SJCRH30 (cell line): ENCODE measurements around the gene TRIM25. TPM values are rescaled to one million over a fixed set of nuclear protein-coding genes. Genes with fewer than 3 reads are reported as not detected.

Experiments used
- DNase-seq, 2 experiments: peaks; one replicate each; pipeline ENCODE4 v3.0.0-alpha.2; 2015 to 2020
- H3K27ac ChIP-seq: fragments of 250-450 bp; sonication (Bioruptor Pico); 2 replicates; pipeline ENCODE4 v1.5.1; 2020; ENCODE audit warnings: mild to moderate bottlenecking, moderate library complexity
- H3K27me3 ChIP-seq: fragments of 250-450 bp; sonication (Bioruptor Pico); 2 replicates; pipeline ENCODE4 v1.5.1; 2020; ENCODE audit warnings: mild to moderate bottlenecking, moderate library complexity
- H3K36me3 ChIP-seq: fragments of 250-450 bp; sonication (Bioruptor Pico); 2 replicates; pipeline ENCODE4 v1.5.1; 2020; ENCODE audit warnings: mild to moderate bottlenecking, moderate library complexity
- H3K4me1 ChIP-seq: fragments of 250-450 bp; sonication (Bioruptor Pico); 2 replicates; pipeline ENCODE4 v1.5.1; 2020; ENCODE audit warnings: mild to moderate bottlenecking, moderate library complexity
- H3K4me3 ChIP-seq: fragments of 250-450 bp; sonication (Bioruptor Pico); 2 replicates; pipeline ENCODE4 v1.5.1; 2020; ENCODE audit warnings: mild to moderate bottlenecking, moderate library complexity
- H3K9me3 ChIP-seq: fragments of 250-450 bp; sonication (Bioruptor Pico); replicated peaks from 2 replicates; pipeline ENCODE4 v1.5.1; 2020; ENCODE audit warnings: mild to moderate bottlenecking, moderate library complexity
- total RNA-seq: library from RNA; depleted of rRNA; stranded (reverse); fragments of >200 nt; shearing (Covaris generic); gene quantifications from 2 replicates; pipeline ENCODE4 v1.2.3, GENCODE V29; 2014

TRIM25 gene
- total RNA-seq, 1 experiment from 2014 or later, result 2.7 TPM

DNA sequence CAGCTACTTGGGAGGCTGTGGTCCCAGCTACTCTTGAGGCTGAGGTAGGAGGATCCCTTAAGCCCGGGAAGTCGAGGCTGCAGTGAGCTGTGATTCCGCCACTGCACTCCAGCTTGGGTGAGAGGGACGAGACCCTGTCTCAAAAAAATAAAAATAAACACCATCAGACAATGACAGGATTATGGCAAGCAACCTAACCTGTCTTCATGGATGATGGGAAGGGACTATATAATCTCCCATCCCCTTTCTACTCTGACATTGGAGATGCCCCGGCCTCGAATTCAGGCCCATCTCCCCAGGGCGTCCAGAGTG is 893 bp downstream of the TRIM25 start:
- no peak overlapping the region for H3K27ac ChIP-seq
- DNase-seq, result no peak

DNA sequence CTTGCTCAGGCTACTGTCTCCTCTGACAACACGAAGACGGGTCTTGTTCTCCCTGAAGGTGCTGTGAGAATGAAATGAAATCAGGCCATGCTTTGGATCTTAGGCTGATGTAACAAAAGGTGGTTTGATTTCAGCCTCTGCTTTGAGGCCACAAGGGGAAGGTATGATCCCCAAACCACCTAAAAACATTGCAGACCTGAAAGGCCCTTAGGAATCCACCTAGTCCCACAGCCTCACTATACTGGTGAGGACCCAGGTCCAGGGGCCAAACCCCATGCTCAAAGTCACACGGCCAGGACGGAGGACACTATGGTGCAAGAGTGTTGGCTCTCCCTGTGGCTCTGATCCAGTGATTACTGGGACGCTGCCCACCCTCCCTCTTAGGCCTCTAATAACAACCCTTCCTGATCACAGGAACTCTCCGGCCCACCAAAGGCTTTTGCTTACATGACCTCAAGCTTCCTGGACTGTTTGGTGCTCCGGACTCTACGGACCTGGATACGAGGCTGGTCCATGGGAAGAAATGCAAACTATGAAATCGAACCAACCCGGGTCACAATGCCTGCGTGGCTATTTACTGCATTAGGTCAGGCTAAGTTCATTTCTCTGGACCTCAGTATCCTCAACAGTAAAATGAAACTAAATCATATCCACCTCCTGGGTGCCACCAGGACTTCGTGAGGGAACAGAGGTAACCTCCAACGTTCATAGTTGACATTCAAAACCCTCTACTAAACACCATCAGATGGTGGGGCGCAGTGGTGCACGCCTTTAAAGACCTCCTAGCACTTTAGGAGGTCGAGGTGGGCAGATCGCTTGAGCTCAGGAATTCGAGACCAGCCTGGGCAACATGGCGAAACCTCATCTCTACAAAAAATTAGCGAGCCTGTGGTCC is 1.5 kb downstream of the TRIM25 start:
- no peaks in the 10 kb centered on the region for H3K27me3 ChIP-seq
- peaks cover 18% of the 10 kb centered on the region for H3K4me1 ChIP-seq
- H3K27ac ChIP-seq, result no peak overlapping the region
- H3K9me3 ChIP-seq, result no peaks in the 10 kb centered on the region
- DNase-seq, result no peak
- no peaks in the 10 kb centered on the region for H3K36me3 ChIP-seq
- no peak overlapping the region for H3K4me3 ChIP-seq

More for the DNA sequence above, 893 bp downstream of the TRIM25 start:
- H3K4me3 ChIP-seq, result peak overlapping the region; percentile 62; the same call in 1 of the 2 replicates
- H3K9me3 ChIP-seq, result peaks cover 5% of the 10 kb centered on the region; the same call in 1 of the 2 replicates
- peaks cover 18% of the 10 kb centered on the region for H3K4me1 ChIP-seq
- no peaks in the 10 kb centered on the region for H3K36me3 ChIP-seq
- H3K27me3 ChIP-seq, result no peaks in the 10 kb centered on the region

DNA sequence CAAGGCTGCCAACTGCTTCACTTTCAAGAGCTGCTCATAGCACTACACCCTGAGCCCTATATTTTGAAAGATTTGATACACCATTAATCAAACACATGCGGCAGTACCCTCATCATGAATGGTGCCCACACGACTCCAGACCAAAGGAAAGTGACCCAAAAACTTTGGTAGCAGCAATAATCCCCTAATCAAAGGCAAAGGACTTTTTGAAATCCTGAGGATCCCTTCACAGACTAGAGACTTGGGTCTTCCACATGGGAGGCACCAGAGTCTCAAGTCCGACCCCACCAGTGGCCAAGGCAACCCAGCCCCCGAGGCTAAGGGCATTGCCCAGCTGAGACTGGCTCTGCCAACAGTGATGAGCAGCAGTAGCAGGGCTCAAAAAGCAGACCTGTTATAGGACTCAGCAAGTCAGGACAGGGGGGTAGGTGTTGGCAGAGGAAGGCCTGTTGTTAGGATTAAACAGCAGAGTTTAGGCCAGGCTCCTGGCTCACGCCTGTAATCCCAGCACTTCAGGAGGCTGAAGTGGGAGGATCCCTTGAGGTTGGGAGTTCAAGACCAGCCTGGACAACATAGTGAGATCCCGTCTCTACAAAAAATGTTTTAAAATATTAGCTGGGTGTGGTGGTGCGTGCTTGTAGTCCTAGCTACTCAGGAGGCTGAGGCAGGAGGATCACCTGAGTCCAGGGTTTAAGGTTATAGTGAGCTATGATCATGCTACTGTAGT is 3.2 kb downstream of the TRIM25 start:
- no peaks in the 10 kb centered on the region for H3K9me3 ChIP-seq
- H3K4me1 ChIP-seq, result peaks cover 10% of the 10 kb centered on the region
- no peak overlapping the region for H3K4me3 ChIP-seq
- H3K36me3 ChIP-seq, result no peaks in the 10 kb centered on the region
- H3K27ac ChIP-seq, result no peak overlapping the region
- no peak for DNase-seq
- H3K27me3 ChIP-seq, result no peaks in the 10 kb centered on the region

DNA sequence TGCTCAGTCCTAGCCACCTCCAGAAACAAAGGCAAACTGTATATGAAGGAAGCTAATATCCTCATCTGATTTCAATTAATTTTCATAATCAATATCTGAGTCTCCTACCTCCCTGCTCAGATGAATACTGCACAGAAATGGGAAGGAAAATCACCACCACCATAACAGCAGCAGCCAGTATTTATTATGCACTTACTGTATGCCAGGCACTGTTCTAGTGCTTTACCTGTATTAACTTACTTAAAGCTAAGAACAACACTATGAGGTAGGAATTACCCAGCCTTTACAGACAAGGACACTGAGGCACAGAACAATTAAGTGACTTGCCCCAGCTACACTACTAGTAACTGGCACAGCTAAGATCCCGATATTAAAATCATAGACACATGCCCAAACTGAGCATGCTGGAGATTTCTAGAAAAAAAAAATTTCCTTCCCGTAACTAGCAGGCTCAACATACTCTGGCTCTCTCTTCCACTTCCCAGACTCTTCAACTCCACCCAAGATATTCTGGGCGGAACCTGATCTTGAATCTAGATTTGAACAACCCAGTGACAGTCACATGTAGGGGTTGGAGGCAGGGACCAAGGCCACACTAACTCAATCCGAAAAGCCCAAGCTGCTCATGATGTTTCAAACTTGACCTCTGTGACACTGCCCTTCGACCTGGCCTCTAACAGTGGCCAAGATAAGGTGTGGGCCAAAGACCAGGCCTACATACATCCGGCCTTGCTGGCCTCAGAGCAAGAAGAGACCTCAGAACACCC is 3.9 kb downstream of the TRIM25 start:
- Histone ChIP-seq H3K27ac (no peak overlapping the region), H3K27me3 (no peaks in the 10 kb centered on the region), H3K4me1 (peaks cover 2% of the 10 kb centered on the region; the same call in 1 of the 2 replicates), H3K36me3 (no peaks in the 10 kb centered on the region), H3K4me3 (no peak overlapping the region), H3K9me3 (no peaks in the 10 kb centered on the region)
- DNase-seq, result no peak

DNA sequence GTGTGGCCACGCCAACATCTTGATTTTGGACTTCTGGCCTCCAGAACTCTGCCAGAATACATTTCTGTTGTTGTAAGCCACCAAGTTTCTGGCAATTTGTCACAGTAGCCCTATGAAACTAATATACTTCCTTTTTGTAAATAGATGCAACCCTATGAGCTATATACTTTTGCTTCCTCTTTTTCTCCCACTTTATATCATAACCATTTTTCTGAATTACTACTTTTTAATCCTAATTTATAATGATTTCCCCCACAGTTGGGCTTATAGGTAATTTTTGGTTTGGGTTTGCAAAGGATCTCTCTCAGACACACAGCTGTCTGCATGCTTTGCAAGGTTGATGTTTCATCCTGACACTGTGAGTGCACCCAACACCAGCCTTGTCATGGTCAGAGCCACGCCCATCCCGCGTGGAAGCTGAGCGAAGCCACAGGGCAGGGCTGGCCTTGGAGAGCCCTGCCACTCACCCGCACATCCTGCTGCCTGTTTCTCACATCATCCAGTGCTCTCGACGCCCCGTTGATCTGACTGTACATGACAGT is 5.8 kb downstream of the TRIM25 start:
- H3K4me3 ChIP-seq, result no peak overlapping the region
- no peaks in the 10 kb centered on the region for H3K36me3 ChIP-seq
- DNase-seq, result no peak
- no peaks in the 10 kb centered on the region for H3K27me3 ChIP-seq
- no peaks in the 10 kb centered on the region for H3K9me3 ChIP-seq
- no peak overlapping the region for H3K27ac ChIP-seq
- H3K4me1 ChIP-seq, result no peaks in the 10 kb centered on the region; the same call in 1 of the 2 replicates

DNA sequence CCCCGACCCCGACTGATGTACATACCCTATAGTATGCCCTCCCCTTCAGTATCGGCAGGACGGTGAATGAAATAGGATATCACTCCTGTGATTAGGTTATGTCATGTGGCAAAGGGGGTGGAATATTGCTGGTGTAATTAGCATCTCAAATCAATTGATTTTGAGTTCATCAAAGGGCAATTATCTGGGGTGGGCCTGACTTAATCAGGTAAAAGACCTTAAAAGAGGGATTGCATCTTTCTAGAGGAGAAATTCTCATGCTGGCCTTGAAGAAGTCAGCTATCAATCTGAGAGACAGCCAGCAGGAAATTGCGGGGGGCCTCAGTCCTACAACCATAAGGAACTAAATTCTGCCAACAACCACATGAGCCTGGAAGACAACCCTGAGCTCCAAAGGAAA is 10.3 kb downstream of the TRIM25 start:
- Histone ChIP-seq H3K9me3 (no peaks in the 10 kb centered on the region), H3K27ac (no peak overlapping the region), H3K4me1 (no peaks in the 10 kb centered on the region; the same call in none of the 2 replicates), H3K4me3 (no peak overlapping the region), H3K27me3 (no peaks in the 10 kb centered on the region), H3K36me3 (no peaks in the 10 kb centered on the region)
- no peak for DNase-seq

DNA sequence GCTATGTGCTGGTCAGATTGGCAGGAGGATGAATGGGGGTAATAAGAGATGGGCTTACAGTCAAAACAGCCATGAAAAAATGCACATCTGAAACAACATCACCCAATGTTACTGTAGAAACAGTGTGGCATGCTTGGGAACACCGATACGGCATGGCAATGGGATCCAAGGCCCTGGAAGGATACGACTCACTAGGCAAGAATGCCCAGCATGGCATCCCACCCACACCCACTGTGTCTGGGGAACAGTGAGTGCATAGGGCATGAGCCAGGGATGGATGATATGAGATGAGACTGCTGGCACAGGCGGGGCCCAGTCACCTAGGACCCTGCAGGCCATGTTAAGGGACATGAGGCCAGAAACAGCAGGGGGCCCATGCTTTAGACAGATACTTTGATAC is 11.5 kb downstream of the TRIM25 start:
- H3K9me3 ChIP-seq, result no peaks in the 10 kb centered on the region
- no peaks in the 10 kb centered on the region; the same call in 1 of the 2 replicates for H3K4me1 ChIP-seq
- H3K4me3 ChIP-seq, result no peak overlapping the region
- H3K36me3 ChIP-seq, result no peaks in the 10 kb centered on the region
- H3K27ac ChIP-seq, result 0 out of 2 replicates have a peak overlapping the region, but pooled peaks have one; percentile 12
- DNase-seq, result peak in 1 of 2 experiments; percentile 16
- H3K27me3 ChIP-seq, result no peaks in the 10 kb centered on the region

DNA sequence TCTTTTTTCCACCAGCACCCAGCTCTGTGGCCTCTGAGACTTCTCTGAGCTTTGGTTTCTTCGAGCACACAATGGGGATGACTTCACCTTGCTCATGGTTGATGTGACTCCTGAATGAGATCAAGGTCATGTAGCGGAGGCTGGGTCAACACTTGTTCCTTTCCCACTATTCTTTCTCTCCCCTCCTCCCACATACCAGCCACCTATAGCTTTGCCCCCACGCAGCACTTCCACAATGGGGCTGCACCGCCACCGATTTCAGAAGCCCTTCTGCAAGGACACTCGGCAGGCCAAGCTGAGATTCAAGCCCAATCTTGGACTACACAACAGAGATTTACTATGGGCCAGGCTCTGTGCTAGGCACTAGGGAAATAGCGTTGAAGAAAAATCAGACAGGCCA is 14.4 kb downstream of the TRIM25 start:
- no peak for DNase-seq
- H3K27me3 ChIP-seq, result no peaks in the 10 kb centered on the region
- no peak overlapping the region for H3K4me3 ChIP-seq
- no peaks in the 10 kb centered on the region for H3K36me3 ChIP-seq
- H3K9me3 ChIP-seq, result no peaks in the 10 kb centered on the region
- H3K27ac ChIP-seq, result no peak overlapping the region
- no peaks in the 10 kb centered on the region; the same call in 1 of the 2 replicates for H3K4me1 ChIP-seq

DNA sequence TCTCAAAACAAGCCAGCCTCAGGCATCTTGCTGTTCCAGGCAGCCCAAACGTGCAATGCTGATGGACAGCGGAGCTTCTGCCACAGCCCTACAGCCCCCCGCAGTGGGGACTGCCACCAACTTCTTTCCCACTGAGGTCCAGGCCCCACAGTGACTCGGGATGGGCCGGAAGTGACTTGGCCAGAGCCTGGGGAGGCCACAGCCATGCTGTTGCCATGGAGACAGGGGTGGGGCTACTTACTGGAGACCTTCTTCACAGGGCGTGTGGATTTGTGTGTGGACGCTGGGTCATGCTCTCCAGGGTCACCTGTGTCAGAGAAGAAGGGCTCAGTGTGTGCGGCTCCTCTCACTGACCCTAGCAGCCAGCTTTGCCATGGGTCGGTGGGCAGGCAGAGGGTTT is 15.0 kb downstream of the TRIM25 start:
- H3K36me3 ChIP-seq, result no peaks in the 10 kb centered on the region
- no peaks in the 10 kb centered on the region for H3K27me3 ChIP-seq
- H3K9me3 ChIP-seq, result no peaks in the 10 kb centered on the region
- H3K4me3 ChIP-seq, result no peak overlapping the region
- no peak overlapping the region for H3K27ac ChIP-seq
- DNase-seq, result no peak
- no peaks in the 10 kb centered on the region; the same call in 1 of the 2 replicates for H3K4me1 ChIP-seq

DNA sequence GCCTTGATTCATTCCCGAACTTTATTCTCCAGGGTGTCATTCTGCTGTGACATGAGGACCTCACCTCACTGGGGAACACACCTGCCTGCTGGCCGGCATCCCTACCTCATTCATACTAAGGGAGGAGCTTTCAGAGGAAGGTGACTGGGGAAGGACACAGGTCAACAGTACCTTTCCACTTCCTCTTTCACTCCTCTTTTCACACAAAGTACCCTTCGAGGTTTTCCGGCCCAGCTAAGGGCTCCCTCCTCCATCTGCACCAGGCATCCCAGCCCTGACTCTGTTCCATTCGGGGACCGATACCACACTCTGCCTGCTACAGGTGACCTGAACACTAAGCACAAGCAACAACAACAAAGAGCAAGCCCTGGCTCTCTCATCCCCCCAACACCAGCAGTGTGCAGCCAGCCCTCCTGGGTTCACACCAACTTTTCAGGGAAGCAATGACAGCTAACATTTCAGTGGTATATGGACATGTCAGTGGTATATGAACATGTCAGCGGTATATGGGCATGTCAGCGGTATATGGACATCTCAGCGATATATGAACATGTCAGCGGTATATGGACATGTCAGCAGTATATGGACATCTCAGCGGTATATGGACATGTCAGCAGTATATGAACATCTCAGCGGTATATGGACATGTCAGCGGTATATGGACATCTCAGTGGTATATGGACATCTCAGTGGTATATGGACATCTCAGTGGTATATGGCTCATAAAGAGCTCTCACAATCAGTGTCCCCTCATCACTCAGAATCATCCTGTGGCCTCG is 16.0 kb downstream of the TRIM25 start:
- Histone ChIP-seq H3K36me3 (no peaks in the 10 kb centered on the region), H3K4me1 (no peaks in the 10 kb centered on the region; the same call in 1 of the 2 replicates), H3K9me3 (no peaks in the 10 kb centered on the region), H3K27ac (no peak overlapping the region), H3K27me3 (no peaks in the 10 kb centered on the region), H3K4me3 (no peak overlapping the region)
- DNase-seq, result no peak

DNA sequence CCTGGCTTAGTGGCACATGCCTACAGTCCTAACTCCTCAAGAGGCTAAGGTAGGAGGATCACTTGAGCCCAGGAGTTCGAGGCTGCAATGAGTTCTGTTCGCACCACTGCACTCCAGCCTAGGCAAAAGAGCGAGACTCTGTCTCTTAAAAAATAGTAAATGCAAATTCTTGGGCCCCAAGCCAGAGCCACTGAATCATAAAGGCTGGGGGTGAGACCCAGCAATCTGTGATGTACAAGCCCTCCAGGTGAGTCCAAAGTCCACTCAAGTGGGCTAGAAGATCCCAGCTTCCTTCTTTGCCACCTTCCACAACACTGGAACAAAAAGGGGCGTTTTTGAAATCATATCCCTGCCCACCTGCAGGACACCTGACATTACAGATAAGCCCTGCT is 16.9 kb downstream of the TRIM25 start:
- Histone ChIP-seq H3K9me3 (no peaks in the 10 kb centered on the region), H3K4me3 (no peak overlapping the region), H3K4me1 (no peaks in the 10 kb centered on the region; the same call in 1 of the 2 replicates), H3K27me3 (no peaks in the 10 kb centered on the region), H3K27ac (no peak overlapping the region), H3K36me3 (no peaks in the 10 kb centered on the region)
- DNase-seq, result no peak

DNA sequence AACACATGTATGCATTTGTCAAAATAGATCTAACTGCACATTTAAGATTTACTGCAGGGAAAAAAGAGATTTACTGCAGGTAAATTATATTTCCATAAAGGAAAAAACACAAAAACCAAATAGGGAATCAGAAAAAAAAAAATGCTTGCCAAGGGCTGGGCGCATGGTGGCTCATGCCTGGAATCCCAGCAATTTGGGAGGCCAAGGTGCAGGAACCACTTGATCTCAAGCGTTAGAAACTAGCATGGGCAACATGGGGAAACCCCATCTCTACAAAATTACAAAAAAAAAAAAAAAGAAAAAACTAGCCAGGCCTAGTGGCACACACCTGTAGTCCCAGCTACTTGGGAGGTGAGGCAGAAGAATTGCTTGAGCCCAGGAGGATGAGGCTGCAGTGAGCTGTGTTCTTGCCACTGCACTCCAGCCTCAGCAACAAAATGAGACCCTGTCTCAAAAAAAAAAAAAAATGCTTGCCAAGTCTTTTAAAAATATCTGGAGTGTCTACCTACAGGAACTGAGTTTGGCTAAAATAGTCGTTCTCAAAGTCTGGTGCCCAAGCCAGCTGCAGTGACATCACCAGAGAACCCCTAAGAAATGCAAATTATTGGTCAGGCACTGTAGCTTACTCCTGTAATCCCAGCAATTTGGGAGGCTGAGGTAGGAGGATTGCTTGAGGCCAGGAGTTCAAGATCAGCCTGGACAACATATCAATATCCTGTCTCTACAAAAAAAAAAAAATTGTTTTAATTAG is 17.5 kb downstream of the TRIM25 start:
- no peak for DNase-seq
- no peaks in the 10 kb centered on the region for H3K36me3 ChIP-seq

DNA sequence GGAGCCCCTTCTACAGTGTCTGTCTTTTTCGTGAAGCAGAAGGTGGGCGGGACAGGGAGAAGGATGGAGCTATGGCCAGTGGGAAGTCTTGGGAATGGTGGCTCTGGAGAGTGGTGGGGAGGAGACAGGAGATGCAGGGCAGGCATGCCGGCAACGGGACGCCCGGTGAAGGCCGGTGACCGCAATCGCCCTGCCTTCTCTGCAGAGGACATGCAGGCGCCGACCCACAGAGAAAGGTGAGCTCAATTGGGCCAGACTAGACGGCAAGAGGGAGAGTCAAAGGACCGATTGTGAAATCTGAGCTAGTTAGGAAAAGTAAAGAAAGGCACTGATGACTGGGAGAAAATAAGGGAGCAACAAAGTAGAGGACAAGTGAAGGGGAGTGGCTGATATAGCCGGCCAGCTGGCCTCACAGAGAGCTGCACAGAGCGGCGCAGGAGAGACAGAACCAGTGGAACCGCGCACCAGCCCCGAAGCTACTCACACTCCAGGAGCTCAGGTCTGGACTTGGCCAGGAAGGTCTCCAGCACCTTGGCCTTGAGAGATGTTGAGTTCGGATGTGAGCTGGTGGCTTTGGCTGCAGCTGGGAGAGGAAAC is 18.9 kb downstream of the TRIM25 start:
- Histone ChIP-seq H3K9me3 (no peaks in the 10 kb centered on the region), H3K27me3 (no peaks in the 10 kb centered on the region), H3K27ac (no peak overlapping the region), H3K4me3 (no peak overlapping the region), H3K4me1 (no peaks in the 10 kb centered on the region), H3K36me3 (no peaks in the 10 kb centered on the region)
- no peak for DNase-seq

More for the DNA sequence above, 17.5 kb downstream of the TRIM25 start:
- no peak overlapping the region for H3K27ac ChIP-seq
- H3K4me1 ChIP-seq, result no peaks in the 10 kb centered on the region
- H3K4me3 ChIP-seq, result no peak overlapping the region
- H3K27me3 ChIP-seq, result no peaks in the 10 kb centered on the region
- no peaks in the 10 kb centered on the region for H3K9me3 ChIP-seq
